HepG2 (cell line): ENCODE measurements around the gene NRSN2. TPM values are rescaled to one million over a fixed set of nuclear protein-coding genes. Genes with fewer than 3 reads are reported as not detected.

ENCODE experiments used
- CCDC6 ChIP-seq: sonication (generic); formaldehyde crosslinking; IDR thresholded peaks from 2 replicates; pipeline ENCODE4 v1.8.1; 2022; ENCODE audit warnings: mild to moderate bottlenecking, missing genetic modification reagents, moderate library complexity
- CENPBD1 ChIP-seq: sonication (generic); formaldehyde crosslinking; IDR thresholded peaks from 2 replicates; pipeline ENCODE4 v1.8.0; 2022; ENCODE audit warnings: missing genetic modification reagents, low read depth, mild to moderate bottlenecking, borderline replicate concordance
- DRAP1 ChIP-seq: IDR thresholded peaks from 2 replicates; pipeline ENCODE4 v1.6.1; 2016; ENCODE audit warnings: missing genetic modification reagents, missing compliant biosample characterization
- GLMP ChIP-seq: sonication (generic); formaldehyde crosslinking; IDR thresholded peaks from 2 replicates; pipeline ENCODE4 v1.9.0; 2021; ENCODE audit warnings: missing genetic modification reagents, mild to moderate bottlenecking, borderline replicate concordance
- MAFK ChIP-seq, 2 experiments: IDR thresholded peaks in 1 of 2; conservative IDR thresholded peaks in 1 of 2; 2 replicates each; pipeline ENCODE4 v1.6.1; 2011; ENCODE audit warnings: improper control_type of control experiment in 2 of 2, low read length in 2 of 2
- MXD4 ChIP-seq: IDR thresholded peaks from 2 replicates; pipeline ENCODE4 v1.6.1; 2016; ENCODE audit warnings: mild to moderate bottlenecking, missing biosample characterization, missing genetic modification reagents
- MZF1 ChIP-seq: sonication (generic); formaldehyde crosslinking; IDR thresholded peaks from 2 replicates; pipeline ENCODE4 v1.8.1; 2023; ENCODE audit warnings: mild to moderate bottlenecking, missing genetic modification reagents, borderline replicate concordance
- NFAT5 ChIP-seq: sonication (generic); formaldehyde crosslinking; IDR thresholded peaks from 2 replicates; pipeline ENCODE4 v1.4.0; 2020; ENCODE audit warnings: missing genetic modification reagents
- POLR2G ChIP-seq: fragments of 200-400 bp; formaldehyde crosslinking; IDR thresholded peaks from 2 replicates; pipeline ENCODE4 v1.6.1; 2018; ENCODE audit warnings: mild to moderate bottlenecking, low read depth, low read length, moderate library complexity
- RAD51 ChIP-seq: fragments of 450-650 bp; IDR thresholded peaks from 2 replicates; pipeline ENCODE4 v1.6.1; 2016; ENCODE audit warnings: borderline replicate concordance
- SOX5 ChIP-seq: IDR thresholded peaks from 2 replicates; pipeline ENCODE4 v1.6.1; 2016; ENCODE audit warnings: borderline replicate concordance
- ZFP41 ChIP-seq: sonication (generic); formaldehyde crosslinking; IDR thresholded peaks from 2 replicates; pipeline ENCODE4 v1.4.0; 2020; ENCODE audit warnings: mild to moderate bottlenecking, missing genetic modification reagents, borderline replicate concordance
- ZNF253 ChIP-seq: sonication (generic); formaldehyde crosslinking; IDR thresholded peaks from 2 replicates; pipeline ENCODE4 v1.8.0; 2022; ENCODE audit warnings: mild to moderate bottlenecking, missing genetic modification reagents, borderline replicate concordance
- ZNF331 ChIP-seq: sonication (generic); formaldehyde crosslinking; IDR thresholded peaks from 2 replicates; pipeline ENCODE4 v1.4.0; 2020; ENCODE audit warnings: missing genetic modification reagents
- ZNF441 ChIP-seq: sonication (generic); formaldehyde crosslinking; IDR thresholded peaks from 2 replicates; pipeline ENCODE4 v1.7.0; 2021; ENCODE audit warnings: missing genetic modification reagents, borderline replicate concordance
- polyA plus RNA-seq, 8 experiments: library from polyadenylated mRNA; depleted of rRNA in 3 of 8; stranded (reverse) in 7 of 8; unstranded in 1 of 8; fragments of >200 nt; fragmentation: Illumina TruSeq in 4 of 8; extraction: Trizol in 4 of 8; gene quantifications; 2 replicates each; pipeline versions ENCODE4 v1.2.1 to v1.2.3, GENCODE V29; 2011 to 2016; ENCODE audit warnings: low read depth in 4 of 8, missing spikeins in 1 of 8, mixed read lengths in 1 of 8; ENCODE audit not compliant: insufficient read depth in 1 of 8
- total RNA-seq, 5 experiments: library from RNA; depleted of rRNA; stranded (reverse); fragments of >200 nt; fragmentation: Illumina TruSeq; extraction: Trizol; gene quantifications; 2 replicates each; pipeline ENCODE4 v1.2.3, GENCODE V29; 2016; ENCODE audit warnings: low read depth in 1 of 5
- TF ChIP-seq, protein P1 (sequence below): sonication (generic); formaldehyde crosslinking; IDR thresholded peaks from 2 replicates; pipeline ENCODE4 v1.5.0; 2020; ENCODE audit warnings: missing genetic modification reagents
- TF ChIP-seq, protein P2 (sequence below): sonication (generic); formaldehyde crosslinking; IDR thresholded peaks from 2 replicates; pipeline ENCODE4 v1.5.0; 2020; ENCODE audit warnings: missing genetic modification reagents

Gene NRSN2
- total and polyA plus RNA-seq, 2 of the 13 experiments (the other 11 are each of a cell fraction or from before 2014, with no cell fraction given), result 32.3 to 49.4 TPM

DNA sequence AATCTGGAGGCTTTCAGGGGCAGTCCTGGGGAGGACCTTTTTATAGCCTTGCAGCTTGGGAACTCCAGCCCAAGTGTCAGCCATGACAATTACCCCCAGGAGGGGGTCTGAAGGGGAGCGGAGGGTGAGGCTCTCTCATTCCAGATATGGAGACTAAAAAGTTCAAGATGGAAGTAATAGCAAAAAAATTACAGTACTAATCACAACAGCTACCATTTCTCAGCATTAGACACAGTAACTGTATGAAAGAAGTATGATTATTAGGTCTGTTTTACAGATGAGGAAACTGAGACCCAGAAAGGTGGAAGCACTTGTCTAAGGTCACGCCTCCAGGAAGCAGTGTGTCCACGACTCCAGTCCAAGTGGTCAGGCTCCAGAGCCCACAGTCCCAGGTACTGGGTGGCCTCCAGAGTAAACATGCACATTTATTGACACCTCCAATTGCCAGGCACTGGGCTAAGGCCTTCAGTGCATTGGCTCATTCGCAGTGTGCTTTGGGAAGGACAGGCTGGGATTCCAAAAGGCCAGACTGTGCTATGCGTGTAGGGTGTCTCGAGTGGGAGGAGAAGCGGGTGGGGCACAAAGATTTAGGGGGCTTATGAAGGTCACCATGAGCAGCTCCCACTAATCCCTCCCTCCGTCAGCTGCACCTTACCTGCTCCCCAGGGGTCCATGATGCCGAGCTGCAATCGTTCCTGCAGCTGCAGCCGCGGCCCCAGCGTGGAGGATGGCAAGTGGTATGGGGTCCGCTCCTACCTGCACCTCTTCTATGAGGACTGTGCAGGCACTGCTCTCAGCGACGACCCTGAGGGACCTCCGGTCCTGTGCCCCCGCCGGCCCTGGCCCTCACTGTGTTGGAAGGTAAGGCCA, 2.3 kb downstream of the NRSN2 start (continued):
- TF ChIP-seq GLMP (no peak), SOX5 (CRISPR knock-in tag) (0 out of 2 replicates have a peak, but pooled peaks have one; percentile 27), ZFP41 (no peak), CCDC6 (CRISPR knock-in tag) (no peak), DRAP1 (CRISPR knock-in tag) (peak; percentile 51; the same call in 1 of the 2 replicates), CENPBD1 (CRISPR knock-in tag) (no peak), MAFK (conservative IDR thresholded peaks at IDR 0.05 in 1 of 2, IDR thresholded peaks at IDR 0.05 in 1 of 2; ENCODE audit: low read length in 2 of 2) (no peak), MXD4 (no peak), ZNF441 (CRISPR knock-in tag) (0 out of 2 replicates have a peak, but pooled peaks have one; percentile 20), ZNF331 (peak; percentile 48; the same call in 1 of the 2 replicates), RAD51 (no peak), NFAT5 (CRISPR knock-in tag) (no peak), POLR2G (no peak), ZNF253 (no peak), MZF1 (CRISPR knock-in tag) (no peak)
- TF ChIP-seq, protein P1, sequence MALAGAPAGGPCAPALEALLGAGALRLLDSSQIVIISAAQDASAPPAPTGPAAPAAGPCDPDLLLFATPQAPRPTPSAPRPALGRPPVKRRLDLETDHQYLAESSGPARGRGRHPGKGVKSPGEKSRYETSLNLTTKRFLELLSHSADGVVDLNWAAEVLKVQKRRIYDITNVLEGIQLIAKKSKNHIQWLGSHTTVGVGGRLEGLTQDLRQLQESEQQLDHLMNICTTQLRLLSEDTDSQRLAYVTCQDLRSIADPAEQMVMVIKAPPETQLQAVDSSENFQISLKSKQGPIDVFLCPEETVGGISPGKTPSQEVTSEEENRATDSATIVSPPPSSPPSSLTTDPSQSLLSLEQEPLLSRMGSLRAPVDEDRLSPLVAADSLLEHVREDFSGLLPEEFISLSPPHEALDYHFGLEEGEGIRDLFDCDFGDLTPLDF (CRISPR knock-in tag), result peak; percentile 19; the same call in 1 of the 2 replicates
- TF ChIP-seq, protein P2, sequence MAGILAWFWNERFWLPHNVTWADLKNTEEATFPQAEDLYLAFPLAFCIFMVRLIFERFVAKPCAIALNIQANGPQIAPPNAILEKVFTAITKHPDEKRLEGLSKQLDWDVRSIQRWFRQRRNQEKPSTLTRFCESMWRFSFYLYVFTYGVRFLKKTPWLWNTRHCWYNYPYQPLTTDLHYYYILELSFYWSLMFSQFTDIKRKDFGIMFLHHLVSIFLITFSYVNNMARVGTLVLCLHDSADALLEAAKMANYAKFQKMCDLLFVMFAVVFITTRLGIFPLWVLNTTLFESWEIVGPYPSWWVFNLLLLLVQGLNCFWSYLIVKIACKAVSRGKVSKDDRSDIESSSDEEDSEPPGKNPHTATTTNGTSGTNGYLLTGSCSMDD (CRISPR knock-in tag), result no peak
